GM19099 (cell line): ENCODE measurements around the gene FUZ.

Source experiments
- POLR2A ChIP-seq: IDR thresholded peaks from 3 replicates; pipeline ENCODE4 v1.6.1; 2011; ENCODE audit warnings: low read depth; ENCODE audit not compliant: insufficient read length; ENCODE audit errors: extremely low read depth

The FUZ gene

GRCh38 chr19:49807904-49808675, 5.0 kb downstream of the FUZ start:
- TF ChIP-seq POLR2A, result no peak

GRCh38 chr19:49807058-49807903, 5.8 kb downstream of the FUZ start:
- no peak for TF ChIP-seq POLR2A

- no peak for TF ChIP-seq POLR2A
These were observed 6.5 kb downstream of the FUZ start for GRCh38 chr19:49806620-49806959.

- TF ChIP-seq POLR2A, result no peak
These were observed 7.1 kb downstream of the FUZ start for GRCh38 chr19:49805822-49806619.

GRCh38 chr19:49803529-49803856, 9.6 kb downstream of the FUZ start:
- TF ChIP-seq POLR2A, result no peak

DNA sequence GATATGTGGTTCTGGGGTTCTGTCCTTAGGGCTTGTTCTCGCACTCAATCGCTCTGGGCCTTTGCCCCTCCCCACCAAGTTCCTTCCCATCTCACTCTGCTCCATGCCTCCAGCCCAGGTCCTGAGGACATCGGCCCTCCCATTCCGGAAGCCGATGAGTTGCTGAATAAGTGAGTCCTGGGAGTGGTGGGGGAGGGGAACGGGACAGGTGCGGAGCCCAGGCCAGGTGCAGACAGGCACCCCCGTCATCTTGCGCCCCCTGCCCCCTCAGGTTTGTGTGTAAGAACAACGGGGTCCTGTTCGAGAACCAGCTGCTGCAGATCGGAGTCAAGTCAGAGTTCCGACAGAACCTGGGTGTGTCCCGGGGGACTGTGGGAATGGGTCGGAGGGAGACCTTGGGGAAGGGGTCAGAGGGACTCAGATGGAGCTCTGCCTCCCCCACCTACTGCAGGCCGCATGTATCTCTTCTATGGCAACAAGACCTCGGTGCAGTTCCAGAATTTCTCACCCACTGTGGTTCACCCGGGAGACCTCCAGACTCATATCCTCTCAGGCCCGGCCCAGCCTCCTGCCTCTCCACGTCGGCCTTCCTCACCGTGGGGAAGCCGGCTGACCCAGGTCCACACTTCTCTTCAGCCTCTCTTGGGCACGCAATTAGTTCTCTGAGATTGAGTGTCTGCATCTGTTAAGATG, 10.1 kb downstream of the FUZ start:
- TF ChIP-seq POLR2A, result no peak

- TF ChIP-seq POLR2A, result no peak
These were observed 11.0 kb downstream of the FUZ start for GRCh38 chr19:49801966-49802661.

GRCh38 chr19:49801401-49801888, 11.6 kb downstream of the FUZ start:
- TF ChIP-seq POLR2A, result no peak

DNA sequence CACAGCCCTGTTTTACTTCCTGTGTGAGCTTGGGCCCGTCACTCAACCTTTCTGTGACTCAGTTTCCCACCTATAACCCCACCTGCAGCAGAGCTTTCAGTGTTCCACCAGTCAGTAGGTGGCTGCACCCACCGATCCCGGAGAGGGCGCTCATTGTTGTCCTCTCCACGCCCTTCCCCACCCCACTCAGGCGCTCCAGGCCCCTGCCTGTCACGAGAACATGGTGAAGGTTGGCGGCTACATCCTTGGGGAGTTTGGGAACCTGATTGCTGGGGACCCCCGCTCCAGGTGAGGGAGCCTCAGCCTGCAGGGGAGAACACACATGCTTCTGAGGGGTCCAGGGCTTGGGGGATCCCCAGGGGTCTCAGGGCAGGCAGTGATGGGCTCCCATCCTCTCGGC, 12.3 kb downstream of the FUZ start:
- TF ChIP-seq POLR2A, result no peak

- TF ChIP-seq POLR2A, result no peak
These were observed 13.2 kb downstream of the FUZ start for GRCh38 chr19:49799798-49800376.

DNA sequence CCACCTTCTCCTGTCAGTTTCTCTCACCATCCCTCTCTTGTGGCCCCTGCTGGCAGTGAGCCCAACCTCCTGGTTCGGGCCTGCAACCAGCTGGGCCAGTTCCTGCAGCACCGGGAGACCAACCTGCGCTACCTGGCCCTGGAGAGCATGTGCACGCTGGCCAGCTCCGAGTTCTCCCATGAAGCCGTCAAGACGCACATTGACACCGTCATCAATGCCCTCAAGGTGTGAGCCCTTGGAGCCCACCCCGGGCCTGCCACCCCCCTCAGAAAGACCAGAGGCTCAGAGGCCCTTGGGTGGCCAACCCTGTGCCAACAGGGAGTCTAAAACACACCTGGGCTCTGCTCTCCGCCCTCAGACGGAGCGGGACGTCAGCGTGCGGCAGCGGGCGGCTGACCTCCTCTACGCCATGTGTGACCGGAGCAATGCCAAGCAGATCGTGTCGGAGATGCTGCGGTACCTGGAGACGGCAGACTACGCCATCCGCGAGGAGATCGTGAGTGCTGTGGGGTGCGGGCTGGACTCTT, 13.8 kb downstream of the FUZ start:
- no peak for TF ChIP-seq POLR2A

GRCh38 chr19:49798574-49798973, 14.5 kb downstream of the FUZ start:
- no peak for TF ChIP-seq POLR2A

- no peak for TF ChIP-seq POLR2A
These were observed 17.5 kb downstream of the FUZ start for GRCh38 chr19:49795615-49796014.

GRCh38 chr19:49793561-49793840, 19.6 kb downstream of the FUZ start:
- no peak for TF ChIP-seq POLR2A
